Fibroblast of skin of back (primary cell): ENCODE data around the gene KCTD4.
A peak's percentile ranks its signal among the peaks of the same experiment; 100 is the strongest.

Experiments
- DNase-seq: peaks from one replicate; pipeline ENCODE4 v3.0.0-alpha.2; 2013

Gene KCTD4

GRCh38 chr13:45174478-45174877 lies 26.4 kb downstream of the KCTD4 start:
- DNase-seq, result no peak

- DNase-seq, result no peak
These were observed 32.3 kb downstream of the KCTD4 start for GRCh38 chr13:45168555-45168930.

- no peak for DNase-seq
These were observed 33.0 kb downstream of the KCTD4 start for GRCh38 chr13:45167611-45168554.

GRCh38 chr13:45166858-45167257 lies 34.0 kb downstream of the KCTD4 start:
- no peak for DNase-seq

- DNase-seq, result peak; percentile 66
These were observed 38.0 kb downstream of the KCTD4 start for GRCh38 chr13:45162821-45163220.

- no peak for DNase-seq
These were observed 38.7 kb downstream of the KCTD4 start for GRCh38 chr13:45162194-45162593.

- DNase-seq, result no peak
These were observed 44.1 kb downstream of the KCTD4 start for GRCh38 chr13:45156565-45157361.

- no peak for DNase-seq
These were observed 50.9 kb downstream of the KCTD4 start for GRCh38 chr13:45149964-45150363.

GRCh38 chr13:45143346-45143751 lies 57.5 kb downstream of the KCTD4 start:
- no peak for DNase-seq
